GM12872 (cell line): ENCODE data around the gene INHA.

ENCODE experiments used
- TF ChIP-seq, protein P1 (sequence below): IDR thresholded peaks from 3 replicates; pipeline ENCODE4 v1.5.1; 2011; ENCODE audit warnings: low read depth, mild to moderate bottlenecking, low read length, moderate library complexity; ENCODE audit not compliant: insufficient read depth

Gene INHA

DNA sequence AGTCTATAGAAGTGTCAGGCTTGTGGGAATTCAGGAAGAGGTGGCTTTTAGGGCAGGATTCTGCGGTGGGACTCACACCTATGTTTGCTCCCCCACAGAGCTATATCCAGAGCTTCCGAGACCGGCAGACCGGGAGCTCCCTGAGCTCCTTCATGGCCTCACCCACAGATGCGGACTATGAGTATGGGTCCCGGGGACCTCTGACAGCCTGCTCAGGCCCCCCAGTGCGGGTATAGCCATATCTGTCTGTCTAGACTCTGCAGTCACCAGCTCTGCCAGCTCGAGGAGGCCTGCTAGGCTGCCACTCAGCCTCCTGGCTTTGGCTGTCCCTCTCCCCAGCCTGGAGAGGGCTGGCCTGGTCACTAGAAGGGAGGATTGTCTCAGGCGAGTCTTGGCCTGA lies 22.5 kb upstream of the INHA start:
- TF ChIP-seq, protein P1, sequence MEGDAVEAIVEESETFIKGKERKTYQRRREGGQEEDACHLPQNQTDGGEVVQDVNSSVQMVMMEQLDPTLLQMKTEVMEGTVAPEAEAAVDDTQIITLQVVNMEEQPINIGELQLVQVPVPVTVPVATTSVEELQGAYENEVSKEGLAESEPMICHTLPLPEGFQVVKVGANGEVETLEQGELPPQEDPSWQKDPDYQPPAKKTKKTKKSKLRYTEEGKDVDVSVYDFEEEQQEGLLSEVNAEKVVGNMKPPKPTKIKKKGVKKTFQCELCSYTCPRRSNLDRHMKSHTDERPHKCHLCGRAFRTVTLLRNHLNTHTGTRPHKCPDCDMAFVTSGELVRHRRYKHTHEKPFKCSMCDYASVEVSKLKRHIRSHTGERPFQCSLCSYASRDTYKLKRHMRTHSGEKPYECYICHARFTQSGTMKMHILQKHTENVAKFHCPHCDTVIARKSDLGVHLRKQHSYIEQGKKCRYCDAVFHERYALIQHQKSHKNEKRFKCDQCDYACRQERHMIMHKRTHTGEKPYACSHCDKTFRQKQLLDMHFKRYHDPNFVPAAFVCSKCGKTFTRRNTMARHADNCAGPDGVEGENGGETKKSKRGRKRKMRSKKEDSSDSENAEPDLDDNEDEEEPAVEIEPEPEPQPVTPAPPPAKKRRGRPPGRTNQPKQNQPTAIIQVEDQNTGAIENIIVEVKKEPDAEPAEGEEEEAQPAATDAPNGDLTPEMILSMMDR = no peak

DNA sequence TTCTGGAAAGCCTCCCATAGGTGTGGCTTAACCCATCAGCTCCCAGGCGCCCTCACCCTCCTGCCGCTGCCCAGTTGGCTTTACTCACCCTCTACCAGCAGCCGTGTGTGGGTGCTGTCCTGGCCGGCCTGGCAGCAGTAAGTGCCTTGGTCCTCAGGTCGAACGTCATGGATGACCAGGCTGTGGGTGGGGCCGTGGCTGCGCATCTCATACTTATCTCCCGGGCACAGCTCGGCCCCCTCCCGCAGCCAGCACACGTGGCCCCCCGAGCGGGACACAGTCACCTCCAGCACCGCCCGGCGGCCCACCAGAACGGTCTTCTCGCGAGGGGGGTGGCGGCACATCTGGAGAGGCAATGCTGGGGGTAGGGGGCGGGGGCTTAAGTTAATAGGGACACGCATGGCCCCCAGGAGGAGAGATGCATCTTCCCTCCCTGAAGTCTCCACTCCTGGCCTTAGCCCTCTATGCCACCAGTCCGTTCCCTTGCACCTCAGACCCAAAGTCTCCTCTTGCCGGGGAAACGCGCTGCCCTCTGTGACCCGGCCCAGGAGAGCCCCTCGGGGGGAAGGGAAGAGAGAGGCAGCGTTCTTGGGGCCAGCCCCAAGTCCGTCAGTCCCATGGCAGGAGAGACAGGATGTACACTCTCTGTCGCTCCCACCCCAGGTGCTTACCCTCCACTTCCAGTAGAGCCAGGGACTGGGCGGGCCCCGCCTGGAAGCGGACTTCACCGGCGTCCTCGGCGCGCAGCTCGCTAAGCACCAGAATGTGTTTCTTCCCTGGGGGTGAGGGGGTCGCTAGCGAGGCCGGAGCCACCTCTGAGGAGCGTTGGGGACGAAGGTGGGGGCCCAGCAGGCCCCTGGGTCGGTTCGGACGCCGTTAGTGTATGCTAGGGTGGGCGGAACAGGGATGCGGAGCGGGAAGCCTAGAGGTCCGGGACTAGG lies 20.4 kb upstream of the INHA start:
- TF ChIP-seq, protein P1 = no peak

- TF ChIP-seq, protein P1 = no peak
These were observed 19.5 kb upstream of the INHA start for GRCh38 chr2:219552382-219553167.

GRCh38 chr2:219553168-219553417 lies 19.0 kb upstream of the INHA start:
- TF ChIP-seq, protein P1 = no peak

GRCh38 chr2:219553463-219553963 lies 18.6 kb upstream of the INHA start:
- TF ChIP-seq, protein P1 = no peak

GRCh38 chr2:219554350-219554749 lies 17.8 kb upstream of the INHA start:
- TF ChIP-seq, protein P1 = no peak

- TF ChIP-seq, protein P1 = no peak
These were observed 16.2 kb upstream of the INHA start for GRCh38 chr2:219555956-219556355.
